Endodermal cell (in vitro differentiated cells): ENCODE measurements around the gene TXNDC11. TPM values are rescaled to one million over a fixed set of nuclear protein-coding genes. Genes with fewer than 3 reads are reported as not detected.

Experiments used
- DNase-seq: peaks from one replicate; pipeline ENCODE4 v3.0.0-alpha.2; 2017
- H3K27ac ChIP-seq: 2 replicates; pipeline ENCODE4 v1.5.1; 2013; ENCODE audit warnings: mild to moderate bottlenecking, low read depth, low read length, moderate library complexity
- H3K27me3 ChIP-seq: 2 replicates; pipeline ENCODE4 v1.6.1; 2013; ENCODE audit warnings: mild to moderate bottlenecking, low read length, moderate library complexity; ENCODE audit not compliant: insufficient read depth, control insufficient read depth, poor library complexity, severe bottlenecking
- H3K36me3 ChIP-seq: 2 replicates; pipeline ENCODE4 v1.7.0; 2013; ENCODE audit warnings: mild to moderate bottlenecking, low read length, moderate library complexity; ENCODE audit not compliant: control insufficient read depth, insufficient read depth
- H3K4me1 ChIP-seq: one replicate; pipeline ENCODE4 v1.7.0; 2013; ENCODE audit warnings: low read length; ENCODE audit not compliant: control insufficient read depth, insufficient read depth
- H3K4me3 ChIP-seq: 2 replicates; pipeline ENCODE4 v1.5.1; 2013; ENCODE audit warnings: mild to moderate bottlenecking, low read length, moderate library complexity
- H3K9ac ChIP-seq: 2 replicates; pipeline ENCODE4 v1.6.1; 2013; ENCODE audit warnings: mild to moderate bottlenecking, low read length, moderate library complexity; ENCODE audit not compliant: poor library complexity, severe bottlenecking; ENCODE audit errors: extremely low read depth
- H3K9me3 ChIP-seq: 2 replicates; pipeline ENCODE4 v1.6.1; 2013; ENCODE audit warnings: mild to moderate bottlenecking, low read length, moderate library complexity; ENCODE audit not compliant: control insufficient read depth
- H3K27ac Mint-ChIP-seq: 2 replicates; pipeline ENCODE4 v1.8.0; 2020; ENCODE audit warnings: mixed read lengths
- H3K27me3 Mint-ChIP-seq: 2 replicates; pipeline ENCODE4 v1.8.0; 2021; ENCODE audit warnings: mild to moderate bottlenecking, mixed read lengths; ENCODE audit not compliant: insufficient read depth
- H3K36me3 Mint-ChIP-seq: 2 replicates; pipeline ENCODE4 v1.8.0; 2020; ENCODE audit warnings: low read depth, mixed read lengths
- H3K4me1 Mint-ChIP-seq: 2 replicates; pipeline ENCODE4 v1.8.0; 2020; ENCODE audit warnings: mixed read lengths
- H3K4me3 Mint-ChIP-seq: 2 replicates; pipeline ENCODE4 v1.8.0; 2020; ENCODE audit warnings: mild to moderate bottlenecking, moderate library complexity, mixed read lengths
- H3K9me3 Mint-ChIP-seq: 2 replicates; pipeline ENCODE4 v1.8.0; 2020; ENCODE audit warnings: mild to moderate bottlenecking, mixed read lengths
- CTCF ChIP-seq: fragments of 200-600 bp; sonication (generic); conservative IDR thresholded peaks from 2 replicates; pipeline ENCODE4 v1.5.0; 2021; ENCODE audit warnings: antibody characterized with exemption, mild to moderate bottlenecking
- WGBS, 2 experiments: methylation state at CpG; one replicate each; pipeline versions ENCODE4 v1.1.5 to v1.1.7; 2013; ENCODE audit warnings: missing lambda C conversion rate in 2 of 2, mixed read lengths in 1 of 2; ENCODE audit not compliant: insufficient coverage in 1 of 2, insufficient read length in 1 of 2; 5-methylcytosine and 5-hydroxymethylcytosine counted together
- total RNA-seq, 2 donors: library from RNA; stranded (reverse); fragmentation: NEBNext Ultra II Directional in 1 of 2; extraction: Animal tissue kit (Norgen Biotek cat#: 25700) in 1 of 2; gene quantifications; 2 replicates in 1 of 2; 3 replicates in 1 of 2; pipeline ENCODE4 v1.2.1, GENCODE V29; 2021

TXNDC11 gene
- total RNA-seq, 2 donors from 2014 or later, result 16.4 to 20.8 TPM

- H3K36me3 ChIP-seq, result peaks cover 78% of the 10 kb centered on the region
- no peak overlapping the region for H3K9ac ChIP-seq
- no peak overlapping the region for H3K4me3 ChIP-seq
- no peaks in the 10 kb centered on the region for H3K27me3 ChIP-seq
- no peaks in the 10 kb centered on the region for H3K4me1 ChIP-seq
- peaks cover 6% of the 10 kb centered on the region for H3K4me1 Mint-ChIP-seq
- H3K36me3 Mint-ChIP-seq, result peaks cover 60% of the 10 kb centered on the region
- H3K4me3 Mint-ChIP-seq, result no peak overlapping the region
- no peak for TF ChIP-seq CTCF
- no peaks in the 10 kb centered on the region for H3K27me3 Mint-ChIP-seq
- no peaks in the 10 kb centered on the region for H3K9me3 Mint-ChIP-seq
- H3K9me3 ChIP-seq, result no peaks in the 10 kb centered on the region
- no peak for DNase-seq
- H3K27ac ChIP-seq, result no peak overlapping the region
- 97% methylated on average over 6 of the region's 8 CpGs; no CpG with 5 or more reads in 1 of the 2 experiments for whole genome bisulfite sequencing, 2 experiments
- no peak overlapping the region for H3K27ac Mint-ChIP-seq
These were observed 16.6 kb downstream of the TXNDC11 start for GRCh38 chr16:11726008-11726407.

GRCh38 chr16:11725457-11725856 is 17.2 kb downstream of the TXNDC11 start:
- Mint-ChIP-seq H3K36me3 (peaks cover 63% of the 10 kb centered on the region), H3K4me3 (no peak overlapping the region), H3K27ac (peak overlapping the region; percentile 66), H3K9me3 (no peaks in the 10 kb centered on the region), H3K27me3 (no peaks in the 10 kb centered on the region), H3K4me1 (peaks cover 6% of the 10 kb centered on the region)
- Histone ChIP-seq H3K4me1 (no peaks in the 10 kb centered on the region), H3K4me3 (no peak overlapping the region), H3K27ac (no peak overlapping the region), H3K27me3 (no peaks in the 10 kb centered on the region), H3K9ac (no peak overlapping the region), H3K9me3 (no peaks in the 10 kb centered on the region), H3K36me3 (peaks cover 78% of the 10 kb centered on the region)
- no peak for DNase-seq
- TF ChIP-seq CTCF, result no peak
- 88 to 100% methylated on average over 1 of the region's 1 CpG for WGBS, 2 experiments

- H3K27ac Mint-ChIP-seq, result no peak overlapping the region
- Histone ChIP-seq H3K27me3 (no peaks in the 10 kb centered on the region), H3K36me3 (peaks cover 73% of the 10 kb centered on the region), H3K4me1 (no peaks in the 10 kb centered on the region), H3K4me3 (no peak overlapping the region), H3K9ac (no peak overlapping the region), H3K9me3 (no peaks in the 10 kb centered on the region), H3K27ac (no peak overlapping the region)
- H3K9me3 Mint-ChIP-seq, result no peaks in the 10 kb centered on the region
- no peak overlapping the region for H3K4me3 Mint-ChIP-seq
- WGBS, 2 experiments, result 87 to 90% methylated on average over 2 to 3 of the region's 3 CpGs
- H3K36me3 Mint-ChIP-seq, result peaks cover 48% of the 10 kb centered on the region
- H3K4me1 Mint-ChIP-seq, result peaks cover 6% of the 10 kb centered on the region
- TF ChIP-seq CTCF, result no peak
- DNase-seq, result no peak
- no peaks in the 10 kb centered on the region for H3K27me3 Mint-ChIP-seq
These were observed 20.2 kb downstream of the TXNDC11 start for GRCh38 chr16:11722468-11722808.
